Subcutaneous adipose tissue (tissue), 4 donors: ENCODE results near the gene CRYGN. TPM values are rescaled to one million over a fixed set of nuclear protein-coding genes. Genes with fewer than 3 reads are reported as not detected.

ENCODE experiments used
- total RNA-seq, 4 donors: library from RNA; depleted of rRNA; stranded (reverse); fragments of >200 nt; gene quantifications; one replicate each; pipeline ENCODE4 v1.1.0, GENCODE V29; 2016
- TF ChIP-seq, protein P1 (sequence below): fragments of 450-650 bp; IDR thresholded peaks from one replicate; pipeline ENCODE4 v1.5.1; 2016; ENCODE audit warnings: low read depth, mild to moderate bottlenecking, control low read depth, antibody characterized with exemption, moderate library complexity

The CRYGN gene
- total RNA-seq, 4 donors from 2014 or later = 1.3 TPM; not detected in 3

DNA sequence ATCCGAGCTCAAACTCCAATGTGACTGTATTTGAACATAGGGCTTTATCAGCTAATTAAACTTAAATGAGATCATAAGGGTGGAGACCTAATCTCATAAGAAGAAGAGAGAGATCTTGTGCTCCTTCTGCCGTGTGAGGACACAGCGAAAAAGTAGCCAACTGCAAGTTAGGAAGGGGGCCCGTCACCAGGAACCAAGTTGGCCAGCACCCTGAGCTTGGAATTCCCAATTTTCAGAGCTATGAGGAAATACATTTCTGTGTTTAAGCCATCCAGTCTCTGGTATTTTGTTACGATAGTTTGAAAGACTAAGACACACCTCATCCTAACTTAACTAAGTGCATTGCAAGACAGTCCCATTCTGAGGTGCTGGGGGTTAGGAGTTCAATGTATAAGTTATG lies 16.0 kb downstream of the CRYGN start:
- TF ChIP-seq, protein P1, sequence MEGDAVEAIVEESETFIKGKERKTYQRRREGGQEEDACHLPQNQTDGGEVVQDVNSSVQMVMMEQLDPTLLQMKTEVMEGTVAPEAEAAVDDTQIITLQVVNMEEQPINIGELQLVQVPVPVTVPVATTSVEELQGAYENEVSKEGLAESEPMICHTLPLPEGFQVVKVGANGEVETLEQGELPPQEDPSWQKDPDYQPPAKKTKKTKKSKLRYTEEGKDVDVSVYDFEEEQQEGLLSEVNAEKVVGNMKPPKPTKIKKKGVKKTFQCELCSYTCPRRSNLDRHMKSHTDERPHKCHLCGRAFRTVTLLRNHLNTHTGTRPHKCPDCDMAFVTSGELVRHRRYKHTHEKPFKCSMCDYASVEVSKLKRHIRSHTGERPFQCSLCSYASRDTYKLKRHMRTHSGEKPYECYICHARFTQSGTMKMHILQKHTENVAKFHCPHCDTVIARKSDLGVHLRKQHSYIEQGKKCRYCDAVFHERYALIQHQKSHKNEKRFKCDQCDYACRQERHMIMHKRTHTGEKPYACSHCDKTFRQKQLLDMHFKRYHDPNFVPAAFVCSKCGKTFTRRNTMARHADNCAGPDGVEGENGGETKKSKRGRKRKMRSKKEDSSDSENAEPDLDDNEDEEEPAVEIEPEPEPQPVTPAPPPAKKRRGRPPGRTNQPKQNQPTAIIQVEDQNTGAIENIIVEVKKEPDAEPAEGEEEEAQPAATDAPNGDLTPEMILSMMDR = no peak

DNA sequence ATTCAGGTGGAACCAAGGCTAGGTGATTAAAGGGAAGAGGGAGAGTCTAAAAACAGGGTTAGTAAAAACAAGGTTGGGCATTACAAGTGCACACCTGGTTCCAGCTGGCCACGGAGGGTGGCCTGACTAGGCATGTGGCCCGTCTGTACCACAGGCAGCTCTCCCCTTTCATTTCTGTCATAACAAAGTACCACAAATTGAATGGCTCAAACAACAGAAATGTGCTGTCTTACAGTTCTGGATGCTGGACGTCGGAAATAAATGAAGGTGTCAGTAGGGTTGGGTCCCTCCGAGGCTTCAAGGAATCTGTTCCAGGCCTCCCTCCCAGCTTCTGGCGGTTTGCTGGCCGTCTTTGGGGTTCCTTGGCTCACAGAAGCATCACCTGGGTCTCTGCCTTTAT lies 16.7 kb downstream of the CRYGN start:
- TF ChIP-seq, protein P1 = no peak

- TF ChIP-seq, protein P1 = no peak
These were observed 17.7 kb downstream of the CRYGN start for GRCh38 chr7:151422212-151422611.

DNA sequence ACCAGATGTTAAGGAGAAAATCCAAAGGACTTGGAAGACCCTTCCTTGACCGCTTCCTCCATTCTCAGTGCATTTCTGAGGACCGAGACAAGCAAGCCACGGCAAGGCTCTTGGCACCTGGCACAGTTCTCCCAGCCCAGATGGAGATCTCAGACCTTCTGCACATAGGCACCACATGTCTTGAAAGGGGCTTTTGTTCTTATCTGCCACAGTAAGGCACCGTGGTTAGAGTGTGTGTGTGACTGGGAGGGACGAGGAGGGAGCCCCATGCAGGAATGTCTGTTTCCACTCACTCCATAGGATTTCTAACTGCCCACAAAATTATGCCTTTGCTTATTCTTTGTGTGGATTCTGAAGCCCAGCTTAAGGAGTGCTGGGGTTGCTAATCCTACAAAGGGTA lies 19.8 kb downstream of the CRYGN start:
- TF ChIP-seq, protein P1 = no peak

GRCh38 chr7:151416941-151417315 lies 23.0 kb downstream of the CRYGN start:
- TF ChIP-seq, protein P1 = no peak

DNA sequence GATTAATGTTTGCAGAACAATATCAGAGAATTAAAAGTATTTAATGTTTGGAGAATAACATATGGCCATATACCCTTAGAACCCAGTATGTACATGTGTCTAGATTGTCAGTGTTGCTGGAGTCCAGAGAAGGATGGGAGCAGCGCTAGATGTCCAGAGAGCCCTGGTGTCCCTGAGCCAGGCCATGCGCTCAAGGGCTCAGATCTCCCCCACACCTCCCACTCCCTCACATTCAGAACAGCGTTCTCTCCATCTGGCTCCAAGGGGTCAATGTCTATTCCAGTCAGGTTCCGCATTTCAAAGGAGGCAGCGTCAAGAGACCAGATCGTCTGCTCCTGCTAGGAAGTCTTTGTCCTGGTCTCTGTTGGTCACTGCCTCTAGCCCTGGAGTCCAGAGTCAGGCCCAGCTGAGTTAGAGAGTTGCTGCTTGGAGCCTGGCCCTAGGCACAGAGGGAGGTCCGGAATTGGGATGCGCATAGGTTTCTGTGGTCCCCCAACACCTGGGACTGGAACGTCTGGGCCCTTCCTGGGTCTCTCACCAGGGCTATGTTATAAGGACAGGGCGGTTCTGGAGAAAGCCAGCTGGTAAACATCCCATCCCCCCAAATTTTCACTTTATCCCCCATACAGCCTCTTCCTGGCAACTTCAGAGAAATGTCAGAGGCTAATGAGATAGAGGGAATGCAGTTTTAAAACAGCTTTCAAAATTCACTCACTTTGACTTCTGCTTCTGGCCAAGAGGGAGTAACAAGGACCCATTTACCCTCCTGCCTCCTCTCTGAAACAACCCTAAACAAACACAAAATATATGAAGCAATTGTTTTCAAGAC lies 23.6 kb downstream of the CRYGN start:
- TF ChIP-seq, protein P1 = no peak

DNA sequence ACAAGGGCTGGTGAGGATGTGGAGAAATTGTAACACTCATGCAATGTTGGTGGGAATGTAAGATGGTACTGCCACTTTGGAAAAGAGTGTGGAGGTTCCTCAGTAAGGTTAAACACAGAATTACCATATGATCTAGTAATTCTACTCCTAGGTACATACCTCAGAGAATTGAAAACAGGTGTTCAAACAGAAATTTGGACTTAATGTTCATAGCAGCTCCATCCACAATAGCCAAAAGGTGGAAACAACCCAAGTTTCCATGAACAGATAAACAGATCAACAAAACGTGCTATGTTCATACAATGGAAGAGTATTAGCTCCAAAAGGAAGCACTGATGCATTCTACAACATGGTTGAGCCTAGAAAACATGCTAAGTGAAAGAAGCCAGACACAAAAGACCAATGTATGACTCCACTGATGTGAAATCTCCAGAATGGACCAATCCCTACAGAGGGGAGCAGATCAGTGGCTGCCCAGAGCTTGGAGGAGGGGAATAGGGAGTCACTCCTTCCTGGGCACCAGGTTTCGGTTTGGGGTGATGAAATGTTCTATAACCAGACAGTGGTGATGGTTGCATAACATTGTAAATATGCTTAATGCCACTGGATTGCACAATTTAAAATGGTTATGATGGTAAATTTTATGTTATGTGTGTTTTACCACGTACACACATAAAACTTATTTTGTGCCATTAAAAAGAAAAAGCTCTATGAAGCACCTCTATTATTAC lies 24.4 kb downstream of the CRYGN start:
- TF ChIP-seq, protein P1 = no peak
